Panc1 (cell line): Measurements from ENCODE around the gene MTTP. TPM values are rescaled to one million over a fixed set of nuclear protein-coding genes. Genes with fewer than 3 reads are reported as not detected.

ENCODE experiments used
- ATAC-seq: fragments of 200-7000 bp; cut with Tn5 transposase; 2 replicates; pipeline ENCODE4 v1.9.1; 2020; ENCODE audit warnings: mild to moderate bottlenecking, moderate library complexity
- BruUV-seq: library from RNA; stranded (reverse); fragments of 400-500 nt; replicated peaks from 2 replicates; lab custom pipeline; 2021; lab: Mats Ljungman, UMichigan
- CTCF ChIA-PET: fragments of 300-600 bp; sonication (Branson Sonifier 250); formaldehyde crosslinking; loops from one replicate; lab custom pipeline; 2022; ENCODE audit warnings: antibody characterized with exemption; lab: Charles Lee
- POLR2A ChIA-PET: fragments of 300-600 bp; sonication (Branson Sonifier 250); formaldehyde crosslinking; loops from one replicate; lab custom pipeline; 2022; ENCODE audit warnings: antibody characterized with exemption; lab: Charles Lee
- DNase-seq: peaks from one replicate; pipeline ENCODE4 v3.0.0-alpha.2; 2010; ENCODE audit warnings: low read depth, low spot score
- H3K27ac ChIP-seq: 2 replicates; pipeline ENCODE4 v1.5.1; 2011; ENCODE audit warnings: mild to moderate bottlenecking, low read length, inconsistent platforms
- H3K27me3 ChIP-seq: fragments of 200-500 bp; sonication (Bioruptor generic); 2 replicates; pipeline ENCODE4 v1.6.0; 2014; ENCODE audit warnings: low read length, inconsistent platforms; ENCODE audit not compliant: control insufficient read depth, insufficient read depth
- H3K36me3 ChIP-seq: fragments of 200-500 bp; sonication (Bioruptor generic); 2 replicates; pipeline ENCODE4 v1.5.1; 2014; ENCODE audit warnings: inconsistent platforms, mild to moderate bottlenecking, low read length, moderate library complexity; ENCODE audit not compliant: control insufficient read depth, insufficient read depth
- H3K4me1 ChIP-seq: 2 replicates; pipeline ENCODE4 v1.5.1; 2011; ENCODE audit warnings: inconsistent platforms, mild to moderate bottlenecking, low read length, moderate library complexity; ENCODE audit not compliant: control insufficient read depth, insufficient read depth
- H3K4me3 ChIP-seq, 2 experiments: 2 replicates each; pipeline ENCODE4 v1.5.1; 2011 to 2012; ENCODE audit warnings: low read depth in 2 of 2, low read length in 2 of 2, mild to moderate bottlenecking in 2 of 2, inconsistent platforms in 1 of 2, moderate library complexity in 1 of 2
- H3K9me3 ChIP-seq: fragments of 200-500 bp; sonication (Bioruptor generic); 2 replicates; pipeline ENCODE4 v1.5.1; 2014; ENCODE audit warnings: low read depth, mild to moderate bottlenecking, inconsistent platforms, low read length, moderate library complexity; ENCODE audit not compliant: control insufficient read depth, insufficient read depth
- CTCF ChIP-seq: fragments of 450-650 bp; IDR thresholded peaks from 2 replicates; pipeline ENCODE4 v1.5.1; 2017; ENCODE audit warnings: mild to moderate bottlenecking
- POLR2AphosphoS5 ChIP-seq: IDR thresholded peaks from 2 replicates; pipeline ENCODE4 v1.6.1; 2012; ENCODE audit warnings: mild to moderate bottlenecking, low read depth, low read length, moderate library complexity
- REST ChIP-seq, 2 experiments: IDR thresholded peaks; 2 replicates each; pipeline ENCODE4 v1.6.1; 2011 to 2012; ENCODE audit warnings: low read depth in 2 of 2, control low read depth in 1 of 2, low read length in 1 of 2, mild to moderate bottlenecking in 1 of 2, moderate library complexity in 1 of 2; ENCODE audit not compliant: insufficient read depth in 1 of 2
- SIN3A ChIP-seq: IDR thresholded peaks from 2 replicates; pipeline ENCODE4 v1.6.1; 2012; ENCODE audit warnings: low read depth, mild to moderate bottlenecking, low read length, moderate library complexity, borderline replicate concordance; ENCODE audit not compliant: insufficient read depth
- TCF7L2 ChIP-seq: IDR thresholded peaks from 2 replicates; pipeline ENCODE4 v1.6.1; 2011; ENCODE audit warnings: mild to moderate bottlenecking, low read depth, low read length, inconsistent platforms
- in situ Hi-C: cut with HindIII; loops from 2 replicates; pipeline ENCODE4 v1.10.0; 2016; ENCODE audit warnings: low sequenced_read_pairs, low pct_unique_long_range_greater_than_20kb
- intact Hi-C: fragments of 100-400 bp; cut with micrococcal nuclease; formaldehyde crosslinking; loops from one replicate; pipeline ENCODE4 v1.10.0; 2022; ENCODE audit not compliant: unreplicated experiment
- total RNA-seq: library from RNA; stranded (reverse); gene quantifications from one replicate; pipeline ENCODE4 v1.2.1, GENCODE V29; 2021; ENCODE audit not compliant: unreplicated experiment

MTTP gene
- total RNA-seq, 1 experiment from 2014 or later, result 0.26 TPM

DNA sequence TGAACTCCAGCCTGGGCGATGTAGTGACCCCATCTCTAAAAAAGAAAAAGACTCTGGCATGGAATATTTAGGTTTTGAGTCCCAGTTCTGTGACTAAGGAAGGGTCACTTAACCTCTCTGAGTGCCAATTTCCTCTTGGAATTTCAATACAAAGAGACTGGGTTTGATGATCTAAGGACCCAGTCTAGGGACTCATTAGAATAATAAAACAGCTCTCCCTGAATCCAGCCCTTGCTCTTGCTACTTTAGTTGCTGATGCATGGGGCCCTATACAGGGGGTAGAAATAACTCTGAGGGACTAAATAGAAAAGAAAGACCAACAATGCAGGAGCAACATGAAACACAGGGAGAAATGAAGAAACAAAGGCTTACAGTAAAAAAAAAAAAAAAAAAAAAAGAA, 70.4 kb downstream of the MTTP start:
- intact Hi-C loops, result no loop called here
- no peak overlapping the region for H3K27ac ChIP-seq
- ATAC-seq (no peak), DNase-seq (no peak)
- no peaks in the 10 kb centered on the region for H3K4me1 ChIP-seq
- in situ Hi-C loops, result no loop called here
- CTCF ChIA-PET, result no interaction called here
- POLR2A ChIA-PET, result no interaction called here
- no peak overlapping the region for H3K4me3 ChIP-seq
- BruUV-seq, result no TSS peak
- H3K27me3 ChIP-seq, result no peaks in the 10 kb centered on the region; the same call in 1 of the 2 replicates
- H3K36me3 ChIP-seq, result no peaks in the 10 kb centered on the region
- no peaks in the 10 kb centered on the region for H3K9me3 ChIP-seq
- no peak for TF ChIP-seq REST (IDR thresholded peaks at IDR 0.05; ENCODE audit: insufficient read depth in 1 of 2, low read depth in 2 of 2, low read length in 1 of 2)
- no peak for TF ChIP-seq POLR2AphosphoS5
- TF ChIP-seq CTCF, result no peak
- TF ChIP-seq SIN3A, result no peak
- no peak for TF ChIP-seq TCF7L2

DNA sequence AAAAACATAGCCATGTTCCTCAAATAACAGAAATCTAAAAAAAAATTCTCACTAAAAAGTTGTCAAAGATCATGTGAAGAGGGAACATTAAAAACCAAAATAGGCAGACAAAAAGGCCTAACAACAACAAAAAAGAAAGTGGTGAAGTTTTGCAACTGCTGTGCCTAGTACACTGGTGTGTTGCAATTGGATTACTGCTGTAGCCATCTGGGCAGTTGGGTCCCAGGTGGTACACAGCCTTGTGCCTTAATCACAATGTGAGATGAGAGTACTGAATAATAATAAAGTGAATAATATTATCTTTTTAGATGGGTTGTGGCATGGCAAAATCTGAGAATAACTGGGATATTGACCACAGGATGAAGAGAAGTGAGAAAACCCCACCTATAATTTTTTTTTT, 71.0 kb downstream of the MTTP start:
- in situ Hi-C loops, result no loop called here

More for the DNA sequence above, 71.0 kb downstream of the MTTP start:
- no peaks in the 10 kb centered on the region for H3K36me3 ChIP-seq
- CTCF ChIA-PET, result no interaction called here
- no peaks in the 10 kb centered on the region for H3K9me3 ChIP-seq
- no peak for ATAC-seq
- POLR2A ChIA-PET, result no interaction called here
- no peak for DNase-seq
- H3K27me3 ChIP-seq, result no peaks in the 10 kb centered on the region; the same call in 1 of the 2 replicates
- no peak overlapping the region for H3K4me3 ChIP-seq
- intact Hi-C loops, result no loop called here
- TF ChIP-seq TCF7L2, result no peak
- TF ChIP-seq CTCF, result no peak
- TF ChIP-seq REST (IDR thresholded peaks at IDR 0.05; ENCODE audit: insufficient read depth in 1 of 2, low read depth in 2 of 2, low read length in 1 of 2), result no peak
- TF ChIP-seq POLR2AphosphoS5, result no peak
- no peak for TF ChIP-seq SIN3A
- H3K4me1 ChIP-seq, result no peaks in the 10 kb centered on the region
- H3K27ac ChIP-seq, result no peak overlapping the region
- no TSS peak for BruUV-seq
